ENCODE results near the gene ARHGAP29.
"Not testable (repeated sequence)": the region's sequence is repeated elsewhere in the genome, so short reads cannot be mapped to it uniquely, and the experiment has no call there.

ARHGAP29 gene

DNA sequence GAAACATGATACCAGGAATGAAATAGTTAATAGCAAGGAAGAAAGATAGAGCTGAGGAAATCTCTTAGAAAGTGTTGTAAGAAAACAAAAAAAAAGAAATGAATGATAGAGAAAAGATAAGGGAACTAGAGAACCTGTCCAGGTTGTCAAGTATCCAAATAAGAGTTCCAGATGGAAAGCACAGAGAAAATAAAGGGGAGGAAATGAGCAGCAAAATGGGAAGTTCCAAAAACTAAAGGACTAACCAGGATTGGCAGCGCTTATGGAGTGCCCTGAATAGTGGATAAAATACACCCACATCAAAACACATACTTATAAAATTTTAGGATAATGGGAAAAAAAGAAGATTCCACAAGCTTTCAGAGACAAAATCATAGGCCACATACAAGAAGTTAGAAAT lies 55.2 kb downstream of the ARHGAP29 start:
- Mint-ChIP-seq H3K9me3 (no peaks in the 10 kb centered on the region), H3K27ac (no peak overlapping the region), H3K36me3 (no peaks in the 10 kb centered on the region), H3K4me1 (no peaks in the 10 kb centered on the region), H3K4me3 (no peak overlapping the region)
- no peak for ATAC-seq
- DNase-seq (ENCODE audit: low spot score in 2 of 2), result no peak

DNA sequence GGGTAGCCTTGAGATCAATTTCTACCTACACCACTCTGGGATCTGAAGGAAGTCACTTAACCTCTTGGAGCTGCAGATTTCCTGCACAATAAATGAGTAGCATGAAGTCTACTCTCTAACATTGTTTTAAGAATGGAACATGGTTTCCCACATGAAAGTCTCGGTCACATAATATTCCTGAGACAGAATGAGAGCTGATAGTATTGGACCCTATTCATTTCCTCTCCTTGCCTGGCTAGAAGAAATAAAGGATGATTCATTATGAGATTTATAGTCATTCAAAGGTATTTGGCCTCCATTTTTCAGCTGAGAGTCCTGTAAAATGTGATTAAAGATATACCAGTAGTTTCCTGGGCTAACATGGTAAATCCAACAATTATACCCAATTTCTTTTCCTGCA lies 56.7 kb downstream of the ARHGAP29 start:
- DNase-seq (ENCODE audit: low spot score in 2 of 2), result no peak
- no peak overlapping the region for H3K4me3 Mint-ChIP-seq
- no peaks in the 10 kb centered on the region for H3K36me3 Mint-ChIP-seq
- no peak overlapping the region for H3K27ac Mint-ChIP-seq
- no peaks in the 10 kb centered on the region for H3K9me3 Mint-ChIP-seq
- no peaks in the 10 kb centered on the region for H3K4me1 Mint-ChIP-seq
- no peak for ATAC-seq

DNA sequence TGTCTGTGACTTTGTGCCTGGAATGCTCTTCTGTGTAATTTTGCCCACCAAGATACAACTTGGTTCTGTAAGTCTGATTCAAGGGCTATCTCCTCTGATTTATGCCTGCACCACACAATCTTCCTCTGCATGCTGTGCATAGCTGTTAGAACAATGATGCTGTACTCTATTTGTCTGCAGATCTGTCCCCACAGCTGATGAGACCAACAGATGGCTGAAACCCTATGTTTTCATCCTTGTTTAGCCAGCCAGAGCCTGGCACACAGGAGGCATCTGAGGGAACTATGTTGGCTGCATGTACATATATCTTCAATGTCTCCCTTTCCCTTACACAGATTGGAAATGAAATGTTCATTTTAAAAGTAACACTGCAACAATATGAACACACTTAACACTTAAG lies 58.5 kb downstream of the ARHGAP29 start:
- ATAC-seq (no peak), DNase-seq (ENCODE audit: low spot score in 2 of 2) (no peak)
- H3K27ac Mint-ChIP-seq, result no peak overlapping the region
- no peak overlapping the region for H3K4me3 Mint-ChIP-seq
- no peaks in the 10 kb centered on the region for H3K4me1 Mint-ChIP-seq
- no peaks in the 10 kb centered on the region for H3K36me3 Mint-ChIP-seq
- H3K9me3 Mint-ChIP-seq, result no peaks in the 10 kb centered on the region

DNA sequence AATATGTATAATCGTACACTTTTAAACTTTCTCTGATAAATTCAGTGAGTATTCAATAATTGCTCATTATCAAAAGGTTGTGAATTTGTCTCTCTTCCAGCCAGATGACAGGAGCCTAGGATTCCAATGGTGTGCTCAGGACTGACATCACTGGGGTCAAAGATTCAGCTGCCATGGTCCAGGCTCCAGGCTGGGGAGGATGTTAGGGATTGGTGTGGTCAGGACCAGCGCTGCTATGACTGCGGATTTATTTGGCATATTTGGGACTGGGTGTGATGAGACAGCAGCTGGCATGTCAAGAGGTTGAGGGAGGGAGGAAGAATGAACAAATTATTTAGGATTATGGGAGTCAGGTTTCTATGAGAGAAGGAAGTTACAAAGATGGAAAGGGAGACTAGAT lies 68.3 kb downstream of the ARHGAP29 start:
- Mint-ChIP-seq H3K4me3 (no peak overlapping the region), H3K36me3 (no peaks in the 10 kb centered on the region), H3K9me3 (no peaks in the 10 kb centered on the region), H3K27ac (no peak overlapping the region), H3K4me1 (no peaks in the 10 kb centered on the region)
- DNase-seq (ENCODE audit: low spot score in 2 of 2) (no peak), ATAC-seq (no peak)

DNA sequence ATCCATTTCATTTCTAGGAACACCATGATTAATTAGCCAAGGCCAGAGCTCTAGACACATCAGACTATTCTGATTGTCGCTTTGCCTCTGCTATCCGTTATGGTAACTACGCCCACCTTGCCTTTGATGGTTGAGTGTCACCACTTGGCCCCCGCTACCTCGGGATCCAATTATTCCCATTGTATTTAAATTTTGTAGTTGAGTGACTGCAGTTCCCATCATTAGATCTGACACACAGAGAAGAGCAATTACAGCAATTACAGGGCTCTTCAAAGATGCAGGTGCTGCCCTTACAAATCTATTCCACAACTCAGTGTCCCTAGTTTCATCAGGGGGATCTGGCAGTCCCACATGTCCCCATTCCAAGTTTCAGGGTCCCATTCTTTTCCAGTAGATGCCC lies 71.5 kb downstream of the ARHGAP29 start:
- H3K27ac Mint-ChIP-seq, result no peak overlapping the region

DNA sequence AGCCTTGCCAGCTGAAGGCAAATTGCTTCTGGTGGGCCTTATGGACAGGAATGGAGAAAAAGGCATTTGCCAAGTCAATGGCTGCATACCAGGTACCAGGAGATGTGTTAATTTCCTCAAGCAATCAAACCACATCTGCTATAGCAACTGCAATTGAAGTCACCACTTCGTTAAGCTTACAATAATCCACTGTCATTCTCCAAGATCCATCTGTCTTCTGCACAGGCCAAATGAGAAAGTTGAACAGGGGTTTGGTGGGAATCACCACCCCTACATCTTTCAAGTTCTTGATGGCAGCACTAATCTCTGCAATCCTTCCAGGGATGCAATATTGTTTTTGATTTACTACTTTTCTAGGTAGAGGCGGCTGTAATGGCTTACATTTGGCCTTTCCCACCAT lies 72.5 kb downstream of the ARHGAP29 start:
- not testable (repeated sequence) for H3K9me3 Mint-ChIP-seq; H3K36me3 Mint-ChIP-seq; ATAC-seq; H3K4me3 Mint-ChIP-seq; H3K4me1 Mint-ChIP-seq; DNase-seq (ENCODE audit: low spot score in 2 of 2); H3K27ac Mint-ChIP-seq

More for the DNA sequence above, 71.5 kb downstream of the ARHGAP29 start:
- no peak for ATAC-seq
- H3K9me3 Mint-ChIP-seq, result no peaks in the 10 kb centered on the region
- H3K36me3 Mint-ChIP-seq, result no peaks in the 10 kb centered on the region
- no peak for DNase-seq (ENCODE audit: low spot score in 2 of 2)
- no peak overlapping the region for H3K4me3 Mint-ChIP-seq
- no peaks in the 10 kb centered on the region for H3K4me1 Mint-ChIP-seq

DNA sequence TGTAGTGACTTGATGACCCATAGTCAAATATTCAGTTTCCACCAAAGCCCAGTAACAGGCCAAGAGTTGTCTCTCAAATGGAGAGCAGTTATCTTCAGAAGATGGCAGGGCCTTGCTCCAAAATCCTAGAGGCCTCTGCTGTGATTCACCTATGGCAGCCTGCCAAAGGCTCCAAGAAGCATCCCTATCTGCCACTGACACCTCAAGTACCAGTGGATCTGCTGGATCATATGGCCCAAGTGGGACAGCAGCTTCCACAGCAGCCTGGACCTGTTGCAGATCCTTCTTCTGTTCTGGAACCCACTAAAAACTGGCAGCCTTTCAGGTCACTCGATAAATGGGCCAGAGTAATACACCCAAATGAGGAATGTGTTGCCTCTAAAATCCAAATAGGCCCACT lies 73.3 kb downstream of the ARHGAP29 start:
- H3K9me3 Mint-ChIP-seq; DNase-seq (ENCODE audit: low spot score in 2 of 2); H3K27ac Mint-ChIP-seq; ATAC-seq; H3K4me3 Mint-ChIP-seq; H3K4me1 Mint-ChIP-seq; H3K36me3 Mint-ChIP-seq: not testable (repeated sequence)

DNA sequence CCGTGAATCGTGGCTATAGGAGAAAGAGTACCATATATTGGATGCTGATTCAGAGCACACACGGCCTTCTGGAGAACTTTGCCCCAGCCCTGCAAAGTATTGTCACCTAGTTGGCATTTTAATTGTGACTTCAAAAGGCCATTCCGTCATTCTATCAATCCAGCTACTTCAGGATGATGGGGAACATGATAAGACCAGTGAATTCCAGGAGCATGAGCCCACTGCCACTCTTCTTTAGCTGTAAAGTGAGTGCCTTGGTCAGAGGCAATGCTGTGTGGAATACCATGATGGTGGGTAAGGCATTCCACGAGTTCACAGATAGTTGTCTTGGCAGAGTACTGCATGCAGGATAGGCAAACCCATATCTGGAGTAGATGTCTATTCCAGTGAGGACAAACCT lies 74.1 kb downstream of the ARHGAP29 start:
- not testable (repeated sequence) for H3K4me1 Mint-ChIP-seq; DNase-seq (ENCODE audit: low spot score in 2 of 2); H3K4me3 Mint-ChIP-seq; H3K9me3 Mint-ChIP-seq; H3K27ac Mint-ChIP-seq; ATAC-seq; H3K36me3 Mint-ChIP-seq

DNA sequence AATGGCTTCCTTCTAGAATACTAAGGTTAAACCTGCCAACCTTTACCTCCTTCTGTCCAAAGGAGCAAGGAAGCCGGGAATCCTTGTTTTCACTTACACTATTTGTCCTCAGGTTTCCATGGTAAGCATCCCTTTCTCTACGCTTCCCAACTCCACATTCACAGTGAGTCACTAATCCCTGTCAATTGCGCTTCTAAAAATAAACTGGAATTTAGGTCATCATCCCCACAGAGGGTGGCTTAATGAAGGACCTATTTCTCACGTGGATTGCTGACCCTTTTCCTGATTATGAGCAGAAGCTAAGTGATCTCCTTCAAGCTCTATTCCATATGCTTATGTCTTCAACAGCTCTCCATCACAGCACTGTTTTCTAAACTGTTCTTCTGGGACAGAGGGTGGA lies 76.6 kb downstream of the ARHGAP29 start:
- H3K27ac Mint-ChIP-seq, result no peak overlapping the region
- peaks cover 2% of the 10 kb centered on the region for H3K9me3 Mint-ChIP-seq
- no peaks in the 10 kb centered on the region for H3K4me1 Mint-ChIP-seq
- ATAC-seq (no peak), DNase-seq (ENCODE audit: low spot score in 2 of 2) (no peak)
- no peaks in the 10 kb centered on the region for H3K36me3 Mint-ChIP-seq
- no peak overlapping the region for H3K4me3 Mint-ChIP-seq

DNA sequence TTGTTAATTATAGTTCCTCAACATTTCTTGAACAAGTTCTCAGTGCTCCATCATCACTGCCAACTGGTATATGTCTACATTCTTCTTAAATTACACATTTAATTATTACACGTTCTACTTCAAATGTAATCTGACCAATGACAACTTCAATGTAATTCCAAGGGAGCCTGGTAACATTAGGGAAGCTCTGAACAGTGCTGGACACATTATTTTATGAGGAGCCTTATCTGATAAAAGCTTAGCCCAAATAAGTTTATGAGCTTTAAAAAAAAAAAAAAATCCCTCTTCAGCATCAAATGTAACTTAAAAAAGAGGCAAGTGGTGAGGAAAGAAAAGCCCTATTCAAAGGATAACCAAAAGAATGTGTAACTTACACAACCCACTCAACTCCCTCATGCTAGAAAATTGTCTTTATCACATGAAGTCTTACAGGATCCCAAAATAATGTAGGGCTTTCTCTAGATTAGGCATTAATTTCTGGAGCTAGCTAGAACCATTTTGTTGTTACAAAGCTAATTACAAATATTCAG lies 81.2 kb downstream of the ARHGAP29 start:
- H3K9me3 Mint-ChIP-seq, result peaks cover 2% of the 10 kb centered on the region
- H3K4me3 Mint-ChIP-seq, result no peak overlapping the region
- no peak overlapping the region for H3K27ac Mint-ChIP-seq
- no peak for DNase-seq (ENCODE audit: low spot score in 2 of 2)
- no peak for ATAC-seq
- H3K36me3 Mint-ChIP-seq, result no peaks in the 10 kb centered on the region
- no peaks in the 10 kb centered on the region for H3K4me1 Mint-ChIP-seq

DNA sequence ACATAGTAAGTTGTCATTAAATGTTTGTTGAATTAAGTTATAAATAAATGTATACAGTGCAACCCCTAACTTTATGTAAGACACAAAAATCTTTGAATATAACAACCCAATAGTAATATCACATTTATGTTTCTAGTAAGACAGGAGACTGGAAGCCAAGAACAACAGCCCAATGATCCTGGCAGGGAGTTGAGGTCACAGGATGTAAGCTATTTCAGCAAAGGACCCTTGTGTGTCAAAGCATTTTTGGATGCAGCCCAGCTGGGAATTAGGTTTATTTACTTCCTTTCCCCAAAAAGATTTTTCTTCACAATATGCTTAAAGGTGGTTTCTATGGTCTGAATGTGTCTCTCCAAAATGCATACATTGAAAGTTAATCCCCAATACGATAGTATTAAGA lies 82.4 kb downstream of the ARHGAP29 start:
- Mint-ChIP-seq H3K27ac (no peak overlapping the region), H3K9me3 (peaks cover 2% of the 10 kb centered on the region), H3K4me3 (no peak overlapping the region), H3K36me3 (no peaks in the 10 kb centered on the region), H3K4me1 (no peaks in the 10 kb centered on the region)
- no peak for DNase-seq (ENCODE audit: low spot score in 2 of 2)
- no peak for ATAC-seq

DNA sequence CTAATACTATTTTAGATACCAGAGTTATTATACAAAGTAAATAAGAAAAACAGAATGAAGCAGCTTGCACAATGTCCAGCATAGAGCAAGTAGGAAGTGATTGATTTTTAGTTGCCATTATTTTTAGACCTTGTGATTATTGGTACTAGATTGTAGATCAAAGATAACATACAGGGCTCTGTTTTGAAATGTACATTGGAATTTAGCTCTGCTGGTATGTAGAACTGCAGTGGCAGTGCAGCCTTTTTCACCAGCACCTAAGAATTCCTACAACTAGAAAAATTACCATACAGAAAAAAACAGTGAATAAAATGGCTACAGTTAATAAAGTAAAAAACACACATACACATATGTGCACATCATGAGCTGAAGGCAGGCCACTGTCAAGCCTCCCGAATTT lies 84.3 kb downstream of the ARHGAP29 start:
- ATAC-seq (no peak), DNase-seq (ENCODE audit: low spot score in 2 of 2) (no peak)
- H3K36me3 Mint-ChIP-seq, result no peaks in the 10 kb centered on the region
- H3K27ac Mint-ChIP-seq, result no peak overlapping the region
- peaks cover 2% of the 10 kb centered on the region for H3K9me3 Mint-ChIP-seq
- H3K4me3 Mint-ChIP-seq, result no peak overlapping the region
- H3K4me1 Mint-ChIP-seq, result no peaks in the 10 kb centered on the region

DNA sequence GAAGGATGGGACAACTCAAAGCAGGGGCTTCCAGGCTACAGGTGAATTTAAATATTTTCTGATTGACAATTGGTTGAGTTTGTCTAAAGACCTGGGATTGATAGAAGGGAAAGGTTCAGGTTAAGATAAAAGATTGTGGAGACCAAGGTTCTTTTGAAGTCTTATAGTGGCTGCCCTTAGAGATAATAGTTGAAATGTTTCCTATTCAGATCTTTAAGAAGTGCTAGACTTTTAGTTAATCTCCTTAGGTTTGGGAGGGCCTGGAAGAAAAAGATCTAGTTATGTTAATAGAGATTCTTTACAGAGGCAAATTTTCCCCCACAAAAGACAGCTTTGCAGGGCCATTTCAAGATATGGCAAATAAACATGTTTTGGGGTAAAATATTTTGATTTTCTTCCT lies 88.2 kb downstream of the ARHGAP29 start:
- not testable (repeated sequence) for ATAC-seq; H3K4me1 Mint-ChIP-seq; H3K27ac Mint-ChIP-seq; H3K4me3 Mint-ChIP-seq; DNase-seq (ENCODE audit: low spot score in 2 of 2); H3K9me3 Mint-ChIP-seq; H3K36me3 Mint-ChIP-seq

DNA sequence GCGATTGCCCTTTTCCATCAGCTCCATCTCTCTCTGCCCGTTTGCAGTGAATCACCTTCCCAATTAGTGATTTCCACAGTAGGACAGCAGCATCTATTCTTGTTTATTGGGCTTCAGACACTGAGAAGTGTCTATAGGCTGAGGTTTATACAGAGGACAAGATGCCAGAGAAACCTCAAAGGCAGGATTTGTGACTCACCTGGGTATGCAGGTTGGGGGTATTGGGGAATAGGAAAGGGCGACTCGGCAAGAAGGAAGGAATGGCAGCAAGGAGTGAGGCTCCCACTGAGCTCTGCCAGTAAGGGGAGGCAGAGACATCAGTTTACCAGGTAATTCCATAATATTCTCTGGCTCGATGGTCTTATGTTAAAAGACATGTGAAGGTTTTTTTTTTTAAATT lies 91.1 kb downstream of the ARHGAP29 start:
- H3K27ac Mint-ChIP-seq, result no peak overlapping the region
- H3K9me3 Mint-ChIP-seq, result no peaks in the 10 kb centered on the region
- DNase-seq (ENCODE audit: low spot score in 2 of 2) (no peak), ATAC-seq (no peak)
- H3K36me3 Mint-ChIP-seq, result no peaks in the 10 kb centered on the region
- no peaks in the 10 kb centered on the region for H3K4me1 Mint-ChIP-seq
- no peak overlapping the region for H3K4me3 Mint-ChIP-seq

DNA sequence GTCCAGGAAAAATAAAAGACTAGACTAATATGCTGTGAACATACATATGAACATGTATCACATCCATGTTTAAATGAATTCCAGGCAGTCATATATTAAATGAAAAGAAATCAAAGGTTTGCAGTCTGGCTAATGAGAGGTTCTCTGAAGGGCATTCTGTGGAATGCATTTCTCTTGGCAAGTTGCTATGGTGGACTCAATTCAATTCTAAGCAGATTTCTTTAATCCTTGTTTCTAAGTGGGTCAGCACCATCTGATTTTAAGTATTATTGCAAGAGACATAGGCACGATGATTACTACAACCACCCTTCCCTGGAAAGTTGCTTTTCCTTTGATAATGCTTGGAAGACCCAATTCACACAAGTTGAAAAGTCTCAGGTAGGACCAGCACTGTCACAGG lies 92.5 kb downstream of the ARHGAP29 start:
- H3K4me3 Mint-ChIP-seq, result no peak overlapping the region
- no peak for ATAC-seq

DNA sequence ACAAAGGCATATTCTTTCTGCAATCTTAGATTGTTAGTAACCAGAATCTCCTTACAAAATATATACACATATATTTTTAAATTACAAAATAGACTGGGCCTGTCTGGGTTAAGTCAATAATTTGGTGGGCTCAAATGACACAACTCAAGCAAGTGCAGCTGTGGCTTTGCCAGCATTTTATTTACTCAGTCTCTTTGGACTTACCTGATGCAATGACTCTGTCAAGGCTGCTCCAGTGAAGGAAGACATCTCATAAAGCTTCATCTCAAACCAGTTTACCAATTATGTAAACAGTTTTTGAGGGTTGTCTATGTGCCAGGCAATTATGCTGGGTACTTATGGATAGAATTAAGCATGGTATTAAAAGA lies 93.6 kb downstream of the ARHGAP29 start:
- H3K27ac Mint-ChIP-seq, result no peak overlapping the region
- no peak for DNase-seq (ENCODE audit: low spot score in 2 of 2)
- no peaks in the 10 kb centered on the region for H3K4me1 Mint-ChIP-seq
- no peak overlapping the region for H3K4me3 Mint-ChIP-seq
- peaks cover 5% of the 10 kb centered on the region for H3K9me3 Mint-ChIP-seq
- H3K36me3 Mint-ChIP-seq, result no peaks in the 10 kb centered on the region
- no peak for ATAC-seq

More for the DNA sequence above, 92.5 kb downstream of the ARHGAP29 start:
- Mint-ChIP-seq H3K36me3 (no peaks in the 10 kb centered on the region), H3K9me3 (peaks cover 2% of the 10 kb centered on the region), H3K27ac (no peak overlapping the region), H3K4me1 (no peaks in the 10 kb centered on the region)
- no peak for DNase-seq (ENCODE audit: low spot score in 2 of 2)

DNA sequence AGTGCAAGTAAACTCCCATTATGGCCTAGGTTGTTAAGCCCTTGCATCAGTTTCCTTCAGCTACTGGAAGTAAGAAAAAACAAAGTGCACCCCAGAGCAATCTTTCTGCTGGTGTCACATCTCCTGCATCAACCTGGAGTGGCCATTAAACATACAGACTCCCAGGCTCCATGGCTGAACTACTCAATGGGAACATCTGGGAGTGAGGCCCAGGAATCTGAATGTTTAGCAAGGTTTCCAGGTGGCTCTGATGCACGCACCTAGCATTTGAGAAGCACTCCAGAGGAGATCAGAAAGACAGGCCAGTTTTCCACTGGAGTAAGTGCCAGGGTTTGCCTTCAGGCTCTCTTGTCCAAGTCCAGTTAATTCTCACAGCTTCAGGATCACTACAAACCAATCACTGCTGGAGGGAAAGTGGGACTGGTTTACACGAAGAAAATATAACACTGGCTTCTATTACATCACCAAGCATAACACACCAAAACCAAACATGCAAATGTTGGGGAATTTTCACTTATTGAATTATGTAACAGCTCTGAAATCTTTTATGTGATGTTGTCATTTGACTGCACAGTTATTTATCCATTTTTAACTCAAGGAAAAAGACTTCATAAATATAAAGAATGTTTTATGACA lies 94.1 kb downstream of the ARHGAP29 start:
- H3K9me3 Mint-ChIP-seq, result peaks cover 5% of the 10 kb centered on the region
- no peaks in the 10 kb centered on the region for H3K4me1 Mint-ChIP-seq
- ATAC-seq (no peak), DNase-seq (ENCODE audit: low spot score in 2 of 2) (no peak)
- no peak overlapping the region for H3K4me3 Mint-ChIP-seq
- no peak overlapping the region for H3K27ac Mint-ChIP-seq
- no peaks in the 10 kb centered on the region for H3K36me3 Mint-ChIP-seq
